Hepatocyte (in vitro differentiated cells): ENCODE data around the gene ZNF653. TPM values are rescaled to one million over a fixed set of nuclear protein-coding genes. Genes with fewer than 3 reads are reported as not detected.

ENCODE experiments used
- DNase-seq: peaks from one replicate; pipeline ENCODE4 v3.0.0-alpha.2; 2016; ENCODE audit warnings: low spot score
- H2AFZ ChIP-seq: fragments of 200-600 bp; sonication (generic); 2 replicates; pipeline ENCODE4 v1.6.0; 2016; ENCODE audit warnings: antibody characterized with exemption, mild to moderate bottlenecking
- H3K27ac ChIP-seq: fragments of 200-600 bp; sonication (generic); 2 replicates; pipeline ENCODE4 v1.5.1; 2016; ENCODE audit warnings: mild to moderate bottlenecking
- H3K27me3 ChIP-seq: fragments of 200-600 bp; sonication (generic); 2 replicates; pipeline ENCODE4 v1.6.1; 2016
- H3K36me3 ChIP-seq: fragments of 200-600 bp; sonication (generic); replicated peaks from 2 replicates; pipeline ENCODE4 v1.5.1; 2016; ENCODE audit warnings: low read depth; ENCODE audit not compliant: insufficient read depth
- H3K4me1 ChIP-seq: fragments of 200-600 bp; sonication (generic); 2 replicates; pipeline ENCODE4 v1.5.1; 2016; ENCODE audit warnings: mild to moderate bottlenecking, moderate library complexity; ENCODE audit not compliant: insufficient read depth
- H3K4me2 ChIP-seq: fragments of 200-600 bp; sonication (generic); 2 replicates; pipeline ENCODE4 v1.6.0; 2016
- H3K4me3 ChIP-seq: fragments of 200-600 bp; sonication (generic); 2 replicates; pipeline ENCODE4 v1.5.1; 2016; ENCODE audit warnings: mild to moderate bottlenecking
- H3K79me2 ChIP-seq: fragments of 200-600 bp; sonication (generic); 2 replicates; pipeline ENCODE4 v1.6.0; 2017; ENCODE audit warnings: mild to moderate bottlenecking
- H3K9me2 ChIP-seq: fragments of 200-600 bp; sonication (generic); replicated peaks from 2 replicates; pipeline ENCODE4 v1.6.0; 2017; ENCODE audit warnings: mild to moderate bottlenecking; ENCODE audit not compliant: insufficient read depth
- H3K9me3 ChIP-seq: fragments of 200-600 bp; sonication (generic); 2 replicates; pipeline ENCODE4 v1.5.1; 2016; ENCODE audit warnings: low read depth, mild to moderate bottlenecking
- H4K20me1 ChIP-seq: fragments of 200-600 bp; sonication (generic); 2 replicates; pipeline ENCODE4 v1.6.0; 2016; ENCODE audit warnings: mild to moderate bottlenecking; ENCODE audit not compliant: insufficient read depth, poor library complexity, severe bottlenecking
- EZH2 ChIP-seq: fragments of 200-600 bp; sonication (generic); IDR thresholded peaks from 2 replicates; pipeline ENCODE4 v1.6.1; 2016; ENCODE audit warnings: antibody characterized with exemption, mild to moderate bottlenecking, borderline replicate concordance
- EZH2phosphoT487 ChIP-seq: fragments of 200-600 bp; sonication (generic); IDR thresholded peaks from one replicate; pipeline ENCODE4 v1.6.1; 2018; ENCODE audit warnings: antibody characterized with exemption, mild to moderate bottlenecking, low read depth, moderate library complexity; ENCODE audit not compliant: unreplicated experiment, severe bottlenecking
- WGBS: methylation state at CpG from one replicate; pipeline ENCODE4 v1.1.6; 2016; ENCODE audit warnings: low lambda C conversion rate; ENCODE audit errors: missing lambda C conversion rate; 5-methylcytosine and 5-hydroxymethylcytosine counted together
- polyA plus RNA-seq: library from polyadenylated mRNA; unstranded; fragments of >200 nt; fragmentation: Nextera tagmentation; extraction: Ambion mirVana; gene quantifications from 2 replicates; pipeline ENCODE4 v1.2.1, GENCODE V29; 2016
- total RNA-seq: library from RNA; depleted of rRNA; stranded (reverse); fragments of >200 nt; gene quantifications from 2 replicates; pipeline ENCODE4 v1.2.3, GENCODE V29; 2014
- TF ChIP-seq, protein P1 (sequence below): fragments of 200-600 bp; sonication (generic); IDR thresholded peaks from 2 replicates; pipeline ENCODE4 v1.5.1; 2016; ENCODE audit warnings: antibody characterized with exemption, mild to moderate bottlenecking; ENCODE audit not compliant: poor library complexity

The ZNF653 gene
- total and polyA plus RNA-seq, 2 experiments from 2014 or later, result 8.4 to 9.6 TPM

DNA sequence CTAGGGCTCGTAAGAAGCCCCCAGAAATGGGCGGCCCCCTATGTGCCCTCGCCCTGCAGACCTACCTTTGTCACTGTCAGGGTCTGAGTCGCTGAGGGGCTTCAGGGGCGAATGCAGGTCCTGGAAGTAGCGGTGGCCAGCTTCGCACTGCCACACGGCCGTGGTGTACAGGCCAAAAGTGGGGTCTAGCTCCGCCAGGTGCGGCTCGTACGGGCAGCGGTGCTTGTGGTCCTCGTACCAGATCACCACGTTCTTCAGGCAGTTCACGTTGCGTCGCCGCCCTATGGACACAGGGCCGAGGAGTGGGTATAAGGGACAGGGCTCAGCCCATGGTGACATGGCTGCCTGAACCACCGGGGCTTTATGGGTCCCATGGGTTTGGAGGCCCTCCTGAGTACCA, 9.8 kb downstream of the ZNF653 start:
- Histone ChIP-seq H3K36me3 (no peaks in the 10 kb centered on the region), H2AFZ (no peak overlapping the region), H3K27ac (no peak overlapping the region), H3K9me2 (no peaks in the 10 kb centered on the region), H3K4me1 (no peaks in the 10 kb centered on the region), H3K4me2 (no peak overlapping the region), H3K27me3 (no peaks in the 10 kb centered on the region), H3K4me3 (no peak overlapping the region), H3K9me3 (no peaks in the 10 kb centered on the region), H4K20me1 (no peaks in the 10 kb centered on the region), H3K79me2 (no peaks in the 10 kb centered on the region)
- DNase-seq, result no peak
- no peak for TF ChIP-seq EZH2phosphoT487
- TF ChIP-seq EZH2, result no peak
- TF ChIP-seq, protein P1, sequence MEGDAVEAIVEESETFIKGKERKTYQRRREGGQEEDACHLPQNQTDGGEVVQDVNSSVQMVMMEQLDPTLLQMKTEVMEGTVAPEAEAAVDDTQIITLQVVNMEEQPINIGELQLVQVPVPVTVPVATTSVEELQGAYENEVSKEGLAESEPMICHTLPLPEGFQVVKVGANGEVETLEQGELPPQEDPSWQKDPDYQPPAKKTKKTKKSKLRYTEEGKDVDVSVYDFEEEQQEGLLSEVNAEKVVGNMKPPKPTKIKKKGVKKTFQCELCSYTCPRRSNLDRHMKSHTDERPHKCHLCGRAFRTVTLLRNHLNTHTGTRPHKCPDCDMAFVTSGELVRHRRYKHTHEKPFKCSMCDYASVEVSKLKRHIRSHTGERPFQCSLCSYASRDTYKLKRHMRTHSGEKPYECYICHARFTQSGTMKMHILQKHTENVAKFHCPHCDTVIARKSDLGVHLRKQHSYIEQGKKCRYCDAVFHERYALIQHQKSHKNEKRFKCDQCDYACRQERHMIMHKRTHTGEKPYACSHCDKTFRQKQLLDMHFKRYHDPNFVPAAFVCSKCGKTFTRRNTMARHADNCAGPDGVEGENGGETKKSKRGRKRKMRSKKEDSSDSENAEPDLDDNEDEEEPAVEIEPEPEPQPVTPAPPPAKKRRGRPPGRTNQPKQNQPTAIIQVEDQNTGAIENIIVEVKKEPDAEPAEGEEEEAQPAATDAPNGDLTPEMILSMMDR, result no peak
- 98% methylated on average over 22 of the region's 22 CpGs for WGBS

DNA sequence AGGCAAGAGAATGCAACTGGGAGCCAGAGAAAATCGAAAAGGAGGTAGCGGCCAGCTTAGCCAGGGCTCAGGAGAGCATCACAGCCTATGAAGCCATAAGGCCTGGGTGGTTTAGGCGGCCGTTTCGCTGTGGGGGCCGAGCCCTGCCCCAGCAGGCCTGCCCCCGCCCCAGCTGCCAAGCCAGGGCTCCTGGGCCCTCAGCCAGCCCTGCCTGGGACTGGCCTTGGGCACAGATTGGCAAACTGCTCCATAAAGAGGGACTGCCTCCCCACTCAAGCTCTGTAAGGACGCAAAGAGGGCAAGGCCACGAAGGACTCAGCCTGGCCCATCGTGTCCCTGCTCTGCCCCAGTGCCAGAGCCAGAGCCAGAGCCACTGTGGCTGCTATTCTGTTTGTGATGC, 10.2 kb downstream of the ZNF653 start:
- Histone ChIP-seq H2AFZ (no peak overlapping the region), H3K36me3 (no peaks in the 10 kb centered on the region), H3K27ac (no peak overlapping the region), H3K9me3 (no peaks in the 10 kb centered on the region), H3K79me2 (no peaks in the 10 kb centered on the region), H3K4me2 (no peak overlapping the region), H3K27me3 (no peaks in the 10 kb centered on the region), H3K9me2 (no peaks in the 10 kb centered on the region), H4K20me1 (no peaks in the 10 kb centered on the region), H3K4me1 (no peaks in the 10 kb centered on the region), H3K4me3 (no peak overlapping the region)
- WGBS, result 90% methylated on average over 10 of the region's 10 CpGs
- DNase-seq, result no peak
- no peak for TF ChIP-seq EZH2phosphoT487
- TF ChIP-seq EZH2, result no peak
- TF ChIP-seq, protein P1, result no peak

DNA sequence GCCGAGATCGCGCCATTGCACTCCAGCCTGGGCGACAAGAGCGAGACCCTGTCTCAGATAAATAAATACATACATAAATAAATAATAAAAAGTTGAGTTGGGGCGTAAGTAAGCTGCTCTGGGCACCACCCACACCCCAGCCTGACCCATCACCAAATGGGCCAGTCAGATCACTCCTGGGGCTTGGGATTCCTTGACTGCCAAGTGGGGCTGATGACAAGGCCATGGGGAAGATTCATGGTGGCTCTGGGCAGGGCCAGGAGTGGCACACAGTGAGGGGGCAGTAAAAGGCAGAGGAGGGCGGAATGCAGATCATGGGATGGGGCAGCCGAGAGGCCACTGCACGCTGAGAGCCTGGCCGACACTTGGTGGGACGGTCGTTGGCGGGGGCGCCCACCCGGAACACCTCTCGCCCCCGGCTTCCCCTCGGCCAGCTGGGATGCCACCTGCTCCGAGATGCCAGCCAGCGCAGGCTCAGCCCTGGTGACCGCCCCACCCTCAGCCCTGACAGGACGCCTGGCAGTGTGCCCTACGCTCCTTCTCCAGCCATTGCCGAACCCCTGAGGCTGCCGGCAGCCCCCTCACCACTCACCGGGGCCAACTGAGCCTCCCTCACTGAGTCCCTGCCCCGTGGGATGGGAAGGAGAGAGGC, 10.9 kb downstream of the ZNF653 start:
- Histone ChIP-seq H3K9me3 (no peaks in the 10 kb centered on the region), H2AFZ (no peak overlapping the region), H4K20me1 (no peaks in the 10 kb centered on the region), H3K4me2 (no peak overlapping the region), H3K9me2 (no peaks in the 10 kb centered on the region), H3K27ac (no peak overlapping the region), H3K27me3 (no peaks in the 10 kb centered on the region), H3K4me3 (no peak overlapping the region), H3K79me2 (no peaks in the 10 kb centered on the region), H3K4me1 (no peaks in the 10 kb centered on the region), H3K36me3 (no peaks in the 10 kb centered on the region)
- WGBS, result 97% methylated on average over 25 of the region's 27 CpGs
- DNase-seq, result no peak
- TF ChIP-seq, protein P1, result no peak
- TF ChIP-seq EZH2 (no peak), EZH2phosphoT487 (no peak)

- no peak for DNase-seq
- Histone ChIP-seq H3K27me3 (no peaks in the 10 kb centered on the region), H3K4me1 (no peaks in the 10 kb centered on the region), H3K9me3 (no peaks in the 10 kb centered on the region), H3K27ac (no peak overlapping the region), H3K4me2 (no peak overlapping the region), H3K79me2 (no peaks in the 10 kb centered on the region), H3K9me2 (no peaks in the 10 kb centered on the region), H2AFZ (no peak overlapping the region), H3K36me3 (no peaks in the 10 kb centered on the region), H3K4me3 (no peak overlapping the region), H4K20me1 (no peaks in the 10 kb centered on the region)
- WGBS, result 93% methylated on average over 7 of the region's 7 CpGs
- TF ChIP-seq, protein P1, result no peak
- TF ChIP-seq EZH2 (no peak), EZH2phosphoT487 (no peak)
These were observed 16.3 kb downstream of the ZNF653 start for GRCh38 chr19:11489378-11489777.
